Thymus (tissue), 14 donors: ENCODE data around the gene OR2M4. TPM values are rescaled to one million over a fixed set of nuclear protein-coding genes. Genes with fewer than 3 reads are reported as not detected.

ENCODE experiments used
- DNase-seq, 9 donors: peaks; one replicate each; pipeline ENCODE4 v3.0.0-alpha.2; 2013; ENCODE audit warnings: low spot score in 9 of 9, low read depth in 6 of 9, missing footprints in 1 of 9
- H3K27ac ChIP-seq, 2 donors: one replicate each; pipeline ENCODE4 v1.5.1; 2013; ENCODE audit warnings: control low read depth in 1 of 2, low read depth in 1 of 2, low read length in 1 of 2, mild to moderate bottlenecking in 1 of 2, moderate library complexity in 1 of 2
- H3K27me3 ChIP-seq, 2 donors: one replicate each; pipeline ENCODE4 v1.5.1; 2013; ENCODE audit warnings: low read length in 1 of 2; ENCODE audit not compliant: control insufficient read depth in 2 of 2, insufficient read depth in 1 of 2
- H3K36me3 ChIP-seq, 2 donors: one replicate each; pipeline ENCODE4 v1.5.1; 2013; ENCODE audit warnings: low read length in 1 of 2, mild to moderate bottlenecking in 1 of 2, moderate library complexity in 1 of 2; ENCODE audit not compliant: control insufficient read depth in 2 of 2, insufficient read depth in 2 of 2
- H3K4me1 ChIP-seq, 2 donors: one replicate each; pipeline ENCODE4 v1.5.1; 2013; ENCODE audit warnings: low read length in 2 of 2; ENCODE audit not compliant: control insufficient read depth in 2 of 2, insufficient read depth in 2 of 2
- H3K4me3 ChIP-seq, 2 donors: one replicate each; pipeline ENCODE4 v1.5.1; 2013; ENCODE audit warnings: low read length in 2 of 2, control low read depth in 1 of 2, mild to moderate bottlenecking in 1 of 2
- H3K9me3 ChIP-seq, 2 donors: one replicate each; pipeline ENCODE4 v1.5.1; 2013; ENCODE audit warnings: low read length in 1 of 2, mild to moderate bottlenecking in 1 of 2; ENCODE audit not compliant: control insufficient read depth in 2 of 2, insufficient read depth in 1 of 2
- WGBS: extraction: QIAGEN DNeasy Blood & Tissue Kit; methylation state at CpG from one replicate; pipeline ENCODE4 v1.1.7; 2013; 5-methylcytosine and 5-hydroxymethylcytosine counted together
- long read RNA-seq, 10 donors: transcript quantifications; one replicate each; lab custom pipeline, GENCODE V29; 2026
- polyA plus RNA-seq: library from polyadenylated mRNA; stranded (reverse); fragments of 200-250 nt; gene quantifications from one replicate; pipeline ENCODE4 v1.2.3, GENCODE V29; 2013
- total RNA-seq: library from RNA; stranded (reverse); fragments of 120-200 nt; gene quantifications from one replicate; pipeline ENCODE4 v1.2.4, GENCODE V29; 2013
- donor health status: healthy.

OR2M4 gene
- total RNA-seq (not detected), polyA plus RNA-seq (under 0.01 TPM)
- long read RNA-seq, donor 1 = 0 reads
- long read RNA-seq, donor 2 = 0 reads
- long read RNA-seq, donor 3 = 0 reads
- long read RNA-seq, donor 4 = 0 reads
- long read RNA-seq, donor 5 = 0 reads
- long read RNA-seq, donor 6 = 0 reads
- long read RNA-seq, donor 7 = 0 reads
- long read RNA-seq, donor 8 = 0 reads
- long read RNA-seq, donor 9 = 0 reads
- long read RNA-seq, donor 10 = 0 reads

- 89% methylated on average over 2 of the region's 2 CpGs for WGBS
- Histone ChIP-seq H3K36me3 (no peaks in the 10 kb centered on the region), H3K9me3 (peaks cover 0 to 8% of the 10 kb centered on the region in 2 donors), H3K4me1 (no peaks in the 10 kb centered on the region), H3K4me3 (no peak within 1 kb of the TSS), H3K27ac (no peak within 1 kb of the TSS), H3K27me3 (no peaks in the 10 kb centered on the region)
- no peak for DNase-seq
Observed at GRCh38 chr1:248231117-248231516, at the start of gene OR2M4. OR2M4 (plus strand) TSS chr1:248231417; CDS start chr1:248238929, 7,512 bp downstream.

GRCh38 chr1:248183996-248184395, 47.2 kb upstream of the OR2M4 start:
- Histone ChIP-seq H3K27me3 (no peaks in the 10 kb centered on the region), H3K36me3 (no peaks in the 10 kb centered on the region), H3K27ac (no peak overlapping the region), H3K4me3 (no peak overlapping the region), H3K4me1 (no peaks in the 10 kb centered on the region), H3K9me3 (peaks cover 0 to 5% of the 10 kb centered on the region in 2 donors)
- no peak for DNase-seq
- WGBS = 71% methylated on average over 7 of the region's 7 CpGs

GRCh38 chr1:248187363-248187762, 43.9 kb upstream of the OR2M4 start:
- Histone ChIP-seq H3K36me3 (no peaks in the 10 kb centered on the region), H3K4me3 (no peak overlapping the region), H3K9me3 (peaks cover 0 to 11% of the 10 kb centered on the region in 2 donors), H3K4me1 (no peaks in the 10 kb centered on the region), H3K27ac (no peak overlapping the region), H3K27me3 (no peaks in the 10 kb centered on the region)
- no peak for DNase-seq
- 72% methylated on average over 3 of the region's 3 CpGs for WGBS

GRCh38 chr1:248189026-248189425, 42.2 kb upstream of the OR2M4 start:
- H3K4me3 ChIP-seq = no peak overlapping the region
- H3K9me3 ChIP-seq = peaks cover 0 to 11% of the 10 kb centered on the region in 2 donors
- H3K4me1 ChIP-seq = no peaks in the 10 kb centered on the region
- WGBS = 67% methylated on average over 11 of the region's 11 CpGs
- DNase-seq = no peak
- no peaks in the 10 kb centered on the region for H3K27me3 ChIP-seq
- no peaks in the 10 kb centered on the region for H3K36me3 ChIP-seq
- no peak overlapping the region for H3K27ac ChIP-seq

- WGBS = 69% methylated on average over 1 of the region's 1 CpG
- H3K27ac ChIP-seq = no peak overlapping the region
Observed at GRCh38 chr1:248194117-248194516, 37.1 kb upstream of the OR2M4 start.

GRCh38 chr1:248196965-248197364, 34.3 kb upstream of the OR2M4 start, which contains the start of gene OR2M3:
OR2M3 (plus strand) TSS chr1:248197265; CDS start chr1:248203068, 5,803 bp downstream.
- 65% methylated on average over 4 of the region's 4 CpGs for WGBS

More at GRCh38 chr1:248194117-248194516, 37.1 kb upstream of the OR2M4 start:
- H3K4me1 ChIP-seq = no peaks in the 10 kb centered on the region
- no peak for DNase-seq
- no peaks in the 10 kb centered on the region for H3K36me3 ChIP-seq
- H3K9me3 ChIP-seq = peaks cover 0 to 4% of the 10 kb centered on the region in 2 donors
- H3K27me3 ChIP-seq = no peaks in the 10 kb centered on the region
- no peak overlapping the region for H3K4me3 ChIP-seq

GRCh38 chr1:248215880-248216279, 15.3 kb upstream of the OR2M4 start:
- Histone ChIP-seq H3K36me3 (no peaks in the 10 kb centered on the region), H3K4me3 (no peak overlapping the region), H3K4me1 (no peaks in the 10 kb centered on the region), H3K9me3 (no peaks in the 10 kb centered on the region), H3K27me3 (no peaks in the 10 kb centered on the region), H3K27ac (no peak overlapping the region)
- no peak for DNase-seq
- 96% methylated on average over 1 of the region's 1 CpG for WGBS

More at GRCh38 chr1:248196965-248197364, 34.3 kb upstream of the OR2M4 start, which contains the start of gene OR2M3:
- Histone ChIP-seq H3K4me3 (no peak within 1 kb of the TSS), H3K27me3 (no peaks in the 10 kb centered on the region), H3K9me3 (no peaks in the 10 kb centered on the region), H3K4me1 (no peaks in the 10 kb centered on the region), H3K27ac (no peak within 1 kb of the TSS), H3K36me3 (no peaks in the 10 kb centered on the region)
- no peak for DNase-seq

GRCh38 chr1:248225537-248225936, 5.7 kb upstream of the OR2M4 start:
- Histone ChIP-seq H3K4me3 (no peak overlapping the region), H3K27me3 (no peaks in the 10 kb centered on the region), H3K36me3 (no peaks in the 10 kb centered on the region), H3K9me3 (peaks cover 0 to 8% of the 10 kb centered on the region in 2 donors), H3K27ac (no peak overlapping the region), H3K4me1 (no peaks in the 10 kb centered on the region)
- 98% methylated on average over 1 of the region's 1 CpG for WGBS
- DNase-seq = no peak

- Histone ChIP-seq H3K27ac (no peak overlapping the region), H3K4me1 (no peaks in the 10 kb centered on the region), H3K36me3 (no peaks in the 10 kb centered on the region), H3K27me3 (no peaks in the 10 kb centered on the region), H3K9me3 (peaks cover 0 to 8% of the 10 kb centered on the region in 2 donors), H3K4me3 (no peak overlapping the region)
- DNase-seq = no peak
- WGBS = 89% methylated on average over 6 of the region's 6 CpGs
Observed at GRCh38 chr1:248229360-248229908, 1.8 kb upstream of the OR2M4 start.
